PC-9 (cell line): ENCODE results near the gene EFEMP2.

Experiments used
- CTCF ChIP-seq: fragments of 200-600 bp; sonication (generic); conservative IDR thresholded peaks from 2 replicates; pipeline ENCODE4 v1.6.1; 2017; ENCODE audit warnings: mixed run types, antibody characterized with exemption, mild to moderate bottlenecking, moderate library complexity
- EZH2 ChIP-seq: fragments of 200-600 bp; sonication (generic); IDR thresholded peaks from 2 replicates; pipeline ENCODE4 v1.8.0; 2017; ENCODE audit warnings: antibody characterized with exemption, low read depth

- TF ChIP-seq CTCF (no peak), EZH2 (no peak)
Measured at GRCh38 chr11:65882120-65883057, 9.8 kb upstream of the EFEMP2 start.
